ENCODE measurements around the gene MTMR6. TPM values are rescaled to one million over a fixed set of nuclear protein-coding genes. Genes with fewer than 3 reads are reported as not detected.

The MTMR6 gene
- total RNA-seq, 1 experiment from 2014 or later: 9.7 TPM

GRCh38 chr13:25247360-25247759 is 39.9 kb downstream of the MTMR6 start:
- ChIA-PET POLR2A (no interaction called here), CTCF (no interaction called here)
- ATAC-seq: no peak
- in situ Hi-C loops (cut with HindIII; ENCODE audit: low pct_unique_long_range_greater_than_20kb, low sequenced_read_pairs): no loop called here
- Histone ChIP-seq H3K4me1 (ENCODE audit: control insufficient read depth, insufficient read depth, low read length) (no peaks in the 10 kb centered on the region), H3K9me3 (ENCODE audit: control insufficient read depth, insufficient read depth, low read depth, low read length) (no peaks in the 10 kb centered on the region), H3K27me3 (ENCODE audit: control insufficient read depth, insufficient read depth, low read length) (no peaks in the 10 kb centered on the region), H3K27ac (ENCODE audit: low read length) (no peak overlapping the region), H3K4me3 (ENCODE audit: low read depth in 2 of 2, low read length in 2 of 2) (no peak overlapping the region), H3K36me3 (ENCODE audit: control insufficient read depth, insufficient read depth, low read length) (no peaks in the 10 kb centered on the region)
- intact Hi-C loops (cut with micrococcal nuclease; ENCODE audit: unreplicated experiment): no loop called here
- DNase-seq (ENCODE audit: low read depth, low spot score): no peak
- no peak for TF ChIP-seq POLR2AphosphoS5 (IDR thresholded peaks at IDR 0.05; ENCODE audit: low read depth, low read length)
- TF ChIP-seq SIN3A (IDR thresholded peaks at IDR 0.05; ENCODE audit: borderline replicate concordance, insufficient read depth, low read depth, low read length): no peak
- no TSS peak for BruUV-seq (replicated peaks)

- Histone ChIP-seq H3K4me1 (ENCODE audit: control insufficient read depth, insufficient read depth, low read length) (no peaks in the 10 kb centered on the region), H3K36me3 (ENCODE audit: control insufficient read depth, insufficient read depth, low read length) (no peaks in the 10 kb centered on the region), H3K27ac (ENCODE audit: low read length) (no peak overlapping the region), H3K4me3 (ENCODE audit: low read depth in 2 of 2, low read length in 2 of 2) (no peak overlapping the region), H3K27me3 (ENCODE audit: control insufficient read depth, insufficient read depth, low read length) (no peaks in the 10 kb centered on the region), H3K9me3 (ENCODE audit: control insufficient read depth, insufficient read depth, low read depth, low read length) (no peaks in the 10 kb centered on the region)
- no peak for TF ChIP-seq SIN3A (IDR thresholded peaks at IDR 0.05; ENCODE audit: borderline replicate concordance, insufficient read depth, low read depth, low read length)
- no peak for TF ChIP-seq REST (IDR thresholded peaks at IDR 0.05; ENCODE audit: insufficient read depth in 1 of 2, low read depth in 2 of 2, low read length in 1 of 2)
- no peak for TF ChIP-seq TCF7L2 (IDR thresholded peaks at IDR 0.05; ENCODE audit: low read depth, low read length)
- TF ChIP-seq POLR2AphosphoS5 (IDR thresholded peaks at IDR 0.05; ENCODE audit: low read depth, low read length): no peak
- no peak for TF ChIP-seq CTCF (IDR thresholded peaks at IDR 0.05)
- in situ Hi-C loops (cut with HindIII; ENCODE audit: low pct_unique_long_range_greater_than_20kb, low sequenced_read_pairs): no loop called here
- ATAC-seq (no peak), DNase-seq (ENCODE audit: low read depth, low spot score) (no peak)
- ChIA-PET POLR2A (no interaction called here), CTCF (no interaction called here)
- intact Hi-C loops (cut with micrococcal nuclease; ENCODE audit: unreplicated experiment): no loop called here
- no TSS peak for BruUV-seq (replicated peaks)
Measured at GRCh38 chr13:25244123-25244522, 43.2 kb downstream of the MTMR6 start.

- Histone ChIP-seq H3K27me3 (ENCODE audit: control insufficient read depth, insufficient read depth, low read length) (no peaks in the 10 kb centered on the region), H3K9me3 (ENCODE audit: control insufficient read depth, insufficient read depth, low read depth, low read length) (no peaks in the 10 kb centered on the region), H3K36me3 (ENCODE audit: control insufficient read depth, insufficient read depth, low read length) (no peaks in the 10 kb centered on the region), H3K4me1 (ENCODE audit: control insufficient read depth, insufficient read depth, low read length) (no peaks in the 10 kb centered on the region), H3K4me3 (ENCODE audit: low read depth in 2 of 2, low read length in 2 of 2) (no peak overlapping the region), H3K27ac (ENCODE audit: low read length) (no peak overlapping the region)
- in situ Hi-C loops (cut with HindIII; ENCODE audit: low pct_unique_long_range_greater_than_20kb, low sequenced_read_pairs): no loop called here
- CTCF ChIA-PET: no interaction called here
- POLR2A ChIA-PET: no interaction called here
- ATAC-seq (no peak), DNase-seq (ENCODE audit: low read depth, low spot score) (no peak)
- intact Hi-C loops (cut with micrococcal nuclease; ENCODE audit: unreplicated experiment): no loop called here
- no TSS peak for BruUV-seq (replicated peaks)
- TF ChIP-seq SIN3A (IDR thresholded peaks at IDR 0.05; ENCODE audit: borderline replicate concordance, insufficient read depth, low read depth, low read length) (no peak), REST (IDR thresholded peaks at IDR 0.05; ENCODE audit: insufficient read depth in 1 of 2, low read depth in 2 of 2, low read length in 1 of 2) (no peak), CTCF (IDR thresholded peaks at IDR 0.05) (no peak), TCF7L2 (IDR thresholded peaks at IDR 0.05; ENCODE audit: low read depth, low read length) (no peak), POLR2AphosphoS5 (IDR thresholded peaks at IDR 0.05; ENCODE audit: low read depth, low read length) (no peak)
Measured at GRCh38 chr13:25242956-25243355, 44.3 kb downstream of the MTMR6 start.

All from Panc1 (cell line).